Erythroblast (primary cell): ENCODE results near the gene FOSL1.

Source experiments
- GATA1 ChIP-seq: IDR thresholded peaks from 2 replicates; pipeline ENCODE4 v1.6.1; 2011; ENCODE audit warnings: low read depth, mild to moderate bottlenecking, control low read depth, low read length, moderate library complexity
- POLR2A ChIP-seq: IDR thresholded peaks from 2 replicates; pipeline ENCODE4 v1.6.1; 2011; ENCODE audit warnings: mild to moderate bottlenecking, low read length

DNA sequence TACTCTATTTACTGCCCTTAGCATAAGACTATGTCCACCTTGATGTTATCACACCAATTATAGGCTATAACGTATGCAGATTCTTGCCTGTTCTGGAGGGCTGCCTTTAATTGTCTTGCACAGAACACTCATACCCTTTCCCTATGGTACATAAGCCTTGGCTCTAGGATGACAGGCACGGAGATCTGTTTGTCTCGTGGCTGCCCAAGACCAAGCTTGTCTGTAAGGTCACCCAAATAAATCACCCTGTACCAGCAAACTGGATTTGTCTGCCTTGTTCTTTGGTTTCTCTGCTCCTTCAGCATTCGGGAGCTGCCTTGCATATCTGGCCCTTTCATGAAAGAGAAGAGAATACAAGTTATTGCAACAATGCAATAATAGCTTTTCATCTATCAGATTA is 37.6 kb upstream of the FOSL1 start:
- TF ChIP-seq POLR2A, result no peak
- no peak for TF ChIP-seq GATA1
